Measurements from ENCODE around the gene SMS.

DNA sequence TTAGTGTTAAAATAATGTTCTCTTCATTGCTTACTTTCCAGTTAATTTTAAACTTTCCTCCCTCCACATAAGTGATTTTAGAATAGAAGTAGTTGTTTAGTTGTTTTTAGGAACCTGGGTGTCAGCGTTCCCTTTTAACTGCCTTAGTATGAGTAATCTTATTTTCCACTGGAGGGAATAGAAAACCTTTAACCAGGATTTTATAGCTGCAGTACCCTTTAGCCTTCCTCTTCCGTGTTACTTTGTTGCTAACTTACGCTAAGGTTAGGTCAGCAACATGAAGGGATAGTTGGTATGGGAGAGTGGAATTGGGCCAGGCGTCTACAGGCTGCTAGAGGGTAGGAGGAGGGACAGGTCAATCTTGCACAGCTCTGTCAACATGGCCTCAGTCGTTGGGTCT lies 31.5 kb downstream of the SMS start:
- TF ChIP-seq, protein P1, sequence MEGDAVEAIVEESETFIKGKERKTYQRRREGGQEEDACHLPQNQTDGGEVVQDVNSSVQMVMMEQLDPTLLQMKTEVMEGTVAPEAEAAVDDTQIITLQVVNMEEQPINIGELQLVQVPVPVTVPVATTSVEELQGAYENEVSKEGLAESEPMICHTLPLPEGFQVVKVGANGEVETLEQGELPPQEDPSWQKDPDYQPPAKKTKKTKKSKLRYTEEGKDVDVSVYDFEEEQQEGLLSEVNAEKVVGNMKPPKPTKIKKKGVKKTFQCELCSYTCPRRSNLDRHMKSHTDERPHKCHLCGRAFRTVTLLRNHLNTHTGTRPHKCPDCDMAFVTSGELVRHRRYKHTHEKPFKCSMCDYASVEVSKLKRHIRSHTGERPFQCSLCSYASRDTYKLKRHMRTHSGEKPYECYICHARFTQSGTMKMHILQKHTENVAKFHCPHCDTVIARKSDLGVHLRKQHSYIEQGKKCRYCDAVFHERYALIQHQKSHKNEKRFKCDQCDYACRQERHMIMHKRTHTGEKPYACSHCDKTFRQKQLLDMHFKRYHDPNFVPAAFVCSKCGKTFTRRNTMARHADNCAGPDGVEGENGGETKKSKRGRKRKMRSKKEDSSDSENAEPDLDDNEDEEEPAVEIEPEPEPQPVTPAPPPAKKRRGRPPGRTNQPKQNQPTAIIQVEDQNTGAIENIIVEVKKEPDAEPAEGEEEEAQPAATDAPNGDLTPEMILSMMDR (IDR thresholded peaks at IDR 0.05; ENCODE audit: low read length) = no peak
- no peak for TF ChIP-seq EZH2 (optimal IDR thresholded peaks at IDR 0.05; ENCODE audit: low read depth, low read length)
